Uterus (tissue), 4 donors: ENCODE data around the gene NPIPA5. TPM values are rescaled to one million over a fixed set of nuclear protein-coding genes. Genes with fewer than 3 reads are reported as not detected.
A peak's percentile ranks its signal among the peaks of the same experiment; 100 is the strongest.
"Not testable (repeated sequence)": the region's sequence is repeated elsewhere in the genome, so short reads cannot be mapped to it uniquely, and the experiment has no call there.

ENCODE experiments used
- DNase-seq, 2 donors: peaks; one replicate each; pipeline ENCODE4 v3.0.0-alpha.2; 2019 to 2020
- H3K27ac ChIP-seq, 2 donors: fragments of 200-600 bp; sonication (generic); 1 replicate in 1 of 2; 2 replicates in 1 of 2; pipeline ENCODE4 v1.5.1; 2016 to 2018
- H3K27me3 ChIP-seq, 2 donors: fragments of 200-600 bp; sonication (generic); one replicate each; pipeline ENCODE4 v1.5.1; 2018 to 2019; ENCODE audit warnings: control low read depth in 1 of 2
- H3K36me3 ChIP-seq, 2 donors: fragments of 200-600 bp; sonication (generic); one replicate each; pipeline ENCODE4 v1.5.1; 2019; ENCODE audit warnings: control low read depth in 1 of 2
- H3K4me1 ChIP-seq, 2 donors: fragments of 200-600 bp; sonication (generic); one replicate each; pipeline ENCODE4 v1.5.1; 2018 to 2019; ENCODE audit warnings: control low read depth in 1 of 2
- H3K4me3 ChIP-seq, 2 donors: fragments of 200-600 bp; sonication (generic); 1 replicate in 1 of 2; 2 replicates in 1 of 2; pipeline ENCODE4 v1.5.1; 2018 to 2019; ENCODE audit warnings: mild to moderate bottlenecking in 1 of 2
- H3K9me3 ChIP-seq, 2 donors: fragments of 200-600 bp; sonication (generic); one replicate each; pipeline ENCODE4 v1.5.1; 2019; ENCODE audit warnings: control low read depth in 1 of 2
- CTCF ChIP-seq, 4 experiments: fragments of 200-600 bp in 2 of 4; fragments of 450-650 bp in 2 of 4; sonication (generic) in 2 of 4; IDR thresholded peaks; one replicate each; pipeline ENCODE4 v1.5.1; 2016 to 2019; ENCODE audit warnings: antibody characterized with exemption in 4 of 4, mild to moderate bottlenecking in 2 of 4, moderate library complexity in 1 of 4
- POLR2A ChIP-seq, 2 donors: fragments of 450-650 bp; IDR thresholded peaks; one replicate each; pipeline ENCODE4 v1.6.1; 2016; ENCODE audit warnings: antibody characterized with exemption in 2 of 2, mild to moderate bottlenecking in 1 of 2, moderate library complexity in 1 of 2
- intact Hi-C: fragments of 100-400 bp; cut with DNase I; formaldehyde crosslinking; loops from one replicate; pipeline ENCODE4 v1.15.1; 2023; ENCODE audit warnings: low total_unique reads
- total RNA-seq, 4 donors: library from RNA; depleted of rRNA in 3 of 4; stranded (reverse); fragments of >200 nt in 3 of 4; gene quantifications; one replicate each; pipeline versions ENCODE4 v1.1.0 to v1.2.4, GENCODE V29; 2014 to 2023
- donor health status: DM: yes; HTN: yes; CAD: no.

The NPIPA5 gene
- total RNA-seq, 4 donors from 2014 or later = 0.59 to 30.9 (median 4.4) TPM; not detected in 1

- Histone ChIP-seq H3K27ac (no peak overlapping the region), H3K36me3 (no peaks in the 10 kb centered on the region), H3K9me3 (no peaks in the 10 kb centered on the region), H3K4me3 (no peak overlapping the region), H3K4me1 (no peaks in the 10 kb centered on the region), H3K27me3 (no peaks in the 10 kb centered on the region)
- TF ChIP-seq POLR2A (IDR thresholded peaks at IDR 0.05) (no peak), CTCF (IDR thresholded peaks at IDR 0.05) (no peak)
- no peak for DNase-seq
- intact Hi-C loops = no loop called here
These were observed 40.1 kb upstream of the NPIPA5 start for GRCh38 chr16:15418206-15418605.

- Histone ChIP-seq H3K36me3 (no peaks in the 10 kb centered on the region), H3K27me3 (no peaks in the 10 kb centered on the region), H3K9me3 (no peaks in the 10 kb centered on the region), H3K4me1 (no peaks in the 10 kb centered on the region), H3K27ac (no peak overlapping the region), H3K4me3 (no peak overlapping the region)
- intact Hi-C loops = no loop called here
- no peak for DNase-seq
- no peak for TF ChIP-seq CTCF (IDR thresholded peaks at IDR 0.05)
- no peak for TF ChIP-seq POLR2A (IDR thresholded peaks at IDR 0.05)
These were observed 39.1 kb upstream of the NPIPA5 start for GRCh38 chr16:15417197-15417596.

- Histone ChIP-seq H3K4me1 (no peaks in the 10 kb centered on the region), H3K36me3 (no peaks in the 10 kb centered on the region), H3K27ac (no peak overlapping the region), H3K4me3 (no peak overlapping the region), H3K9me3 (no peaks in the 10 kb centered on the region), H3K27me3 (no peaks in the 10 kb centered on the region)
- DNase-seq = no peak
- TF ChIP-seq POLR2A (IDR thresholded peaks at IDR 0.05) (no peak), CTCF (IDR thresholded peaks at IDR 0.05) (no peak)
- intact Hi-C loops = no loop called here
These were observed 37.5 kb upstream of the NPIPA5 start for GRCh38 chr16:15415511-15415985.

GRCh38 chr16:15409476-15409875 lies 31.4 kb upstream of the NPIPA5 start:
- H3K36me3 ChIP-seq, H3K27ac ChIP-seq, H3K27me3 ChIP-seq, DNase-seq, H3K4me3 ChIP-seq, H3K4me1 ChIP-seq, H3K9me3 ChIP-seq, intact Hi-C loops: not testable (repeated sequence)

GRCh38 chr16:15407756-15408155 lies 29.7 kb upstream of the NPIPA5 start:
- H3K4me1 ChIP-seq, DNase-seq, H3K9me3 ChIP-seq, H3K36me3 ChIP-seq, H3K4me3 ChIP-seq, H3K27ac ChIP-seq, H3K27me3 ChIP-seq, intact Hi-C loops: not testable (repeated sequence)

GRCh38 chr16:15404792-15405191 lies 26.7 kb upstream of the NPIPA5 start:
- H3K4me1 ChIP-seq = no peaks in the 10 kb centered on the region
- H3K27me3 ChIP-seq = no peaks in the 10 kb centered on the region
- intact Hi-C loops = no loop called here
- no peak overlapping the region for H3K27ac ChIP-seq
- H3K36me3 ChIP-seq = no peaks in the 10 kb centered on the region
- no peak overlapping the region for H3K4me3 ChIP-seq
- TF ChIP-seq CTCF (IDR thresholded peaks at IDR 0.05) (no peak), POLR2A (IDR thresholded peaks at IDR 0.05) (no peak)
- DNase-seq = peak in 1 of 2 donors; percentile 35
- no peaks in the 10 kb centered on the region for H3K9me3 ChIP-seq

- not testable (repeated sequence) for DNase-seq, H3K9me3 ChIP-seq
These were observed 26.0 kb upstream of the NPIPA5 start for GRCh38 chr16:15404091-15404490.

More at GRCh38 chr16:15404091-15404490, 26.0 kb upstream of the NPIPA5 start:
- H3K4me3 ChIP-seq, H3K27ac ChIP-seq, H3K4me1 ChIP-seq, intact Hi-C loops, H3K36me3 ChIP-seq, H3K27me3 ChIP-seq: not testable (repeated sequence)
